ENCODE results near the gene GPBP1L1.
"Not testable (repeated sequence)": the region's sequence is repeated elsewhere in the genome, so short reads cannot be mapped to it uniquely, and the experiment has no call there.

Gene GPBP1L1

GRCh38 chr1:45612941-45613579 lies 73.3 kb downstream of the GPBP1L1 start:
- no peak overlapping the region for H3K4me3 ChIP-seq (replicated peaks; ENCODE audit: low read depth, low read length)
- TF ChIP-seq CTCF (IDR thresholded peaks at IDR 0.05; ENCODE audit: low read length, missing control alignments): no peak
- DNase-seq (ENCODE audit: low read depth): no peak

GRCh38 chr1:45610589-45611226 lies 75.6 kb downstream of the GPBP1L1 start:
- TF ChIP-seq CTCF (IDR thresholded peaks at IDR 0.05; ENCODE audit: low read length, missing control alignments): no peak
- no peak for DNase-seq (ENCODE audit: low read depth)

GRCh38 chr1:45608175-45609156 lies 77.9 kb downstream of the GPBP1L1 start:
- no peak for TF ChIP-seq CTCF (IDR thresholded peaks at IDR 0.05; ENCODE audit: low read length, missing control alignments)
- DNase-seq (ENCODE audit: low read depth): no peak
- no peak overlapping the region for H3K4me3 ChIP-seq (replicated peaks; ENCODE audit: low read depth, low read length)

More at GRCh38 chr1:45610589-45611226, 75.6 kb downstream of the GPBP1L1 start:
- no peak overlapping the region for H3K4me3 ChIP-seq (replicated peaks; ENCODE audit: low read depth, low read length)

GRCh38 chr1:45607404-45608074 lies 78.8 kb downstream of the GPBP1L1 start:
- H3K4me3 ChIP-seq (replicated peaks; ENCODE audit: low read depth, low read length): no peak overlapping the region
- no peak for DNase-seq (ENCODE audit: low read depth)
- TF ChIP-seq CTCF (IDR thresholded peaks at IDR 0.05; ENCODE audit: low read length, missing control alignments): no peak

- TF ChIP-seq CTCF (IDR thresholded peaks at IDR 0.05; ENCODE audit: low read length, missing control alignments): no peak
- H3K4me3 ChIP-seq (replicated peaks; ENCODE audit: low read depth, low read length): no peak overlapping the region
- no peak for DNase-seq (ENCODE audit: low read depth)
Measured at GRCh38 chr1:45604239-45604638, 82.1 kb downstream of the GPBP1L1 start.

- H3K4me3 ChIP-seq (replicated peaks; ENCODE audit: low read depth, low read length); DNase-seq (ENCODE audit: low read depth): not testable (repeated sequence)
Measured at GRCh38 chr1:45596765-45597164, 89.6 kb downstream of the GPBP1L1 start.

All from fibroblast of pulmonary artery (primary cell).